ENCODE results near the gene DRD4. TPM values are rescaled to one million over a fixed set of nuclear protein-coding genes. Genes with fewer than 3 reads are reported as not detected.

DRD4 gene
- total and polyA plus RNA-seq, 10 of the 15 experiments (the other 5 are each of a cell fraction or from before 2014, with no cell fraction given): not detected

- TF ChIP-seq MEF2A (IDR thresholded peaks at IDR 0.05; ENCODE audit: insufficient read depth, low read depth, low read length) (no peak), ZBTB40 (IDR thresholded peaks at IDR 0.05; ENCODE audit: borderline replicate concordance) (no peak), ETV6 (conservative IDR thresholded peaks at IDR 0.05 in 1 of 2, IDR thresholded peaks at IDR 0.05 in 1 of 2; ENCODE audit: borderline replicate concordance in 1 of 2, low read depth in 1 of 2) (peak in 1 of 2 experiments; percentile 1; a peak in 1 of 4 replicates), MEF2B (IDR thresholded peaks at IDR 0.05; ENCODE audit: partially characterized antibody, poor library complexity, severe bottlenecking) (no peak), SMAD5 (IDR thresholded peaks at IDR 0.05; ENCODE audit: low read depth) (no peak), ZNF217 (IDR thresholded peaks at IDR 0.05) (peak; percentile 69; the same call in 1 of the 2 replicates)
These were observed 20.5 kb upstream of the DRD4 start (continued) for GRCh38 chr11:616320-617198.
